Prostate gland (tissue), 2 donors: ENCODE data around the gene RAB40C.

Source experiments
- POLR2A ChIP-seq: fragments of 450-650 bp; IDR thresholded peaks from one replicate; pipeline ENCODE4 v1.6.1; 2016; ENCODE audit warnings: antibody characterized with exemption, mild to moderate bottlenecking
- POLR2AphosphoS5 ChIP-seq: sonication (generic); formaldehyde crosslinking; IDR thresholded peaks from one replicate; pipeline ENCODE4 v1.6.1; 2017; ENCODE audit warnings: antibody characterized with exemption
- TF ChIP-seq, protein P1 (sequence below), 4 experiments: fragments of 200-600 bp in 2 of 4; fragments of 450-650 bp in 2 of 4; sonication (generic) in 2 of 4; IDR thresholded peaks; 1 replicate in 3 of 4; 2 replicates in 1 of 4; pipeline ENCODE4 v1.5.1; 2016 to 2019; ENCODE audit warnings: antibody characterized with exemption in 4 of 4, mild to moderate bottlenecking in 2 of 4, moderate library complexity in 2 of 4

GRCh38 chr16:615122-615521 lies 25.3 kb downstream of the RAB40C start:
- TF ChIP-seq, protein P1, sequence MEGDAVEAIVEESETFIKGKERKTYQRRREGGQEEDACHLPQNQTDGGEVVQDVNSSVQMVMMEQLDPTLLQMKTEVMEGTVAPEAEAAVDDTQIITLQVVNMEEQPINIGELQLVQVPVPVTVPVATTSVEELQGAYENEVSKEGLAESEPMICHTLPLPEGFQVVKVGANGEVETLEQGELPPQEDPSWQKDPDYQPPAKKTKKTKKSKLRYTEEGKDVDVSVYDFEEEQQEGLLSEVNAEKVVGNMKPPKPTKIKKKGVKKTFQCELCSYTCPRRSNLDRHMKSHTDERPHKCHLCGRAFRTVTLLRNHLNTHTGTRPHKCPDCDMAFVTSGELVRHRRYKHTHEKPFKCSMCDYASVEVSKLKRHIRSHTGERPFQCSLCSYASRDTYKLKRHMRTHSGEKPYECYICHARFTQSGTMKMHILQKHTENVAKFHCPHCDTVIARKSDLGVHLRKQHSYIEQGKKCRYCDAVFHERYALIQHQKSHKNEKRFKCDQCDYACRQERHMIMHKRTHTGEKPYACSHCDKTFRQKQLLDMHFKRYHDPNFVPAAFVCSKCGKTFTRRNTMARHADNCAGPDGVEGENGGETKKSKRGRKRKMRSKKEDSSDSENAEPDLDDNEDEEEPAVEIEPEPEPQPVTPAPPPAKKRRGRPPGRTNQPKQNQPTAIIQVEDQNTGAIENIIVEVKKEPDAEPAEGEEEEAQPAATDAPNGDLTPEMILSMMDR (IDR thresholded peaks at IDR 0.05): no peak
- TF ChIP-seq POLR2A (no peak), POLR2AphosphoS5 (no peak)
